BJ (cell line): ENCODE measurements around the gene SLC2A4. TPM values are rescaled to one million over a fixed set of nuclear protein-coding genes. Genes with fewer than 3 reads are reported as not detected.
"Not testable (repeated sequence)": the region's sequence is repeated elsewhere in the genome, so short reads cannot be mapped to it uniquely, and the experiment has no call there.

Source experiments
- CTCF ChIA-PET: fragments of 350-600 bp; formaldehyde crosslinking; extraction: SDS; loops from one replicate; lab custom pipeline; 2021; ENCODE audit warnings: antibody characterized with exemption, inconsistent platforms; lab: Yijun Ruan, JAX
- POLR2A ChIA-PET: fragments of 300-600 bp; sonication (Branson Sonifier 250); formaldehyde crosslinking; extraction: SDS; loops from one replicate; lab custom pipeline; 2021; ENCODE audit warnings: antibody characterized with exemption; lab: Charles Lee
- DNase-seq: peaks from one replicate; pipeline ENCODE4 v3.0.0-alpha.2; 2011; ENCODE audit warnings: low read depth
- H3K27me3 ChIP-seq: 2 replicates; pipeline ENCODE4 v1.6.0; 2011; ENCODE audit warnings: low read length; ENCODE audit not compliant: control insufficient read depth, insufficient read depth
- H3K36me3 ChIP-seq: 2 replicates; pipeline ENCODE4 v1.5.1; 2011; ENCODE audit warnings: low read length; ENCODE audit not compliant: control insufficient read depth, insufficient read depth
- H3K4me3 ChIP-seq: 2 replicates; pipeline ENCODE4 v1.5.1; 2011; ENCODE audit warnings: low read depth, mild to moderate bottlenecking, control low read depth, low read length
- CTCF ChIP-seq: IDR thresholded peaks from 2 replicates; pipeline ENCODE4 v1.5.1; 2011; ENCODE audit warnings: low read depth, mild to moderate bottlenecking, control low read depth, inconsistent platforms, low read length, moderate library complexity; ENCODE audit not compliant: insufficient read depth
- polyA plus RNA-seq: library from polyadenylated mRNA; depleted of rRNA; stranded (reverse); fragments of >200 nt; gene quantifications from 2 replicates; pipeline ENCODE4 v1.2.3, GENCODE V29; 2011

The SLC2A4 gene
- polyA plus RNA-seq, 1 experiment, result 0.36 TPM

- H3K36me3 ChIP-seq, result peaks cover 10% of the 10 kb centered on the region
- H3K4me3 ChIP-seq, result peak within 1 kb of the TSS; percentile 67
- no peak for TF ChIP-seq CTCF
- POLR2A ChIA-PET, result interaction anchor here (0.5 to 0.9 kb wide), 3 partner anchors 9 to 351 kb away, joined by 3 to 4 read pairs (median 4); partner anchors contain the start of genes CTDNEP1 and ELP5
- H3K27me3 ChIP-seq, result no peaks in the 10 kb centered on the region
- DNase-seq, result no peak
- CTCF ChIA-PET, result interaction anchor here (0.7 to 1.7 kb wide), 5 partner anchors 22 to 66 kb away, joined by 3 to 14 read pairs (median 4); partner anchors contain the start of gene SLC2A4
Observed at GRCh38 chr17:7241783-7242716, 39.5 kb upstream of the SLC2A4 start, which contains the start of gene GABARAP. Gene GABARAP, minus strand, starts transcription at chr17:7242449. Its CDS starts 119 bp downstream, at chr17:7242330.

- ChIA-PET POLR2A (interaction anchor here (0.9 kb wide), 1 partner anchor 9 kb away, joined by 4 read pairs; the partner anchor contains the start of genes CTDNEP1 and ELP5), CTCF (interaction anchor here (0.7 to 1.1 kb wide), 3 partner anchors 38 to 66 kb away, joined by 3 to 4 read pairs (median 3); partner anchors contain the start of gene SLC2A4)
- DNase-seq, result no peak
- no peak for TF ChIP-seq CTCF
- Histone ChIP-seq H3K36me3 (peaks cover 10% of the 10 kb centered on the region), H3K27me3 (no peaks in the 10 kb centered on the region), H3K4me3 (peak overlapping the region; percentile 67)
Observed at GRCh38 chr17:7242717-7243452, 38.6 kb upstream of the SLC2A4 start.

GRCh38 chr17:7243453-7243729, 38.1 kb upstream of the SLC2A4 start:
- ChIA-PET POLR2A (no interaction called here), CTCF (interaction anchor here (0.8 to 1.1 kb wide), 2 partner anchors 28 to 53 kb away, joined by 3 to 4 read pairs; no protein-coding TSS in a partner anchor)
- DNase-seq, result no peak
- peak overlapping the region; percentile 67 for H3K4me3 ChIP-seq
- H3K27me3 ChIP-seq, result no peaks in the 10 kb centered on the region
- no peak for TF ChIP-seq CTCF
- H3K36me3 ChIP-seq, result peaks cover 10% of the 10 kb centered on the region

- H3K36me3 ChIP-seq, H3K27me3 ChIP-seq, DNase-seq, H3K4me3 ChIP-seq, POLR2A ChIA-PET: not testable (repeated sequence)
- CTCF ChIA-PET, result interaction anchor here (0.8 kb wide), 1 partner anchor 28 kb away, joined by 3 read pairs; no protein-coding TSS in a partner anchor
Observed at GRCh38 chr17:7243838-7244237, 37.7 kb upstream of the SLC2A4 start.

GRCh38 chr17:7246779-7247178, 34.7 kb upstream of the SLC2A4 start:
- H3K36me3 ChIP-seq, result peaks cover 4% of the 10 kb centered on the region; the same call in 1 of the 2 replicates
- no peak overlapping the region for H3K4me3 ChIP-seq
- no peak for TF ChIP-seq CTCF
- no peak for DNase-seq
- CTCF ChIA-PET, result no interaction called here
- POLR2A ChIA-PET, result no interaction called here
- H3K27me3 ChIP-seq, result no peaks in the 10 kb centered on the region
